ENCODE results near the gene ZNF793. TPM values are rescaled to one million over a fixed set of nuclear protein-coding genes. Genes with fewer than 3 reads are reported as not detected.

The ZNF793 gene
- total RNA-seq, 4 donors from 2014 or later = 1.6 to 15.7 (median 5.0) TPM

DNA sequence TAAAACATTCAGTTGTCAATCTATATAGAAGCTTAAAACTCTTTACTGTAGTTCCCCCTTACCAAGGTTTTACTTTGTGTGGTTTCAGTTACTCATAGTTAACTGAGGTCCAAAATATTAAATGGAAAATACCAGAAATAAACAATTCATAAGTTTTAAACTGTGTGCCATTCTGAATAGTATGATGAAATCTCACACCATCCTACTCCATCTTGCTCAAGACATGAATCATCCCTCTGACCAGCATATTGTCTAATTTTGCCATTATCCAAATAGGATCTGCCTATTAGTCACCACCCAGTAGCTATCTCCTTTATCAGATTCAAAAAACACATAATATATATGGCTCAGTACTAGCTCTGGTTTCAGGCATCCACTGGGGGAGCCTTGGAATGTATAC is 65.5 kb downstream of the ZNF793 start:
- TF ChIP-seq POLR2A (IDR thresholded peaks at IDR 0.05) = no peak
- TF ChIP-seq, protein P1, sequence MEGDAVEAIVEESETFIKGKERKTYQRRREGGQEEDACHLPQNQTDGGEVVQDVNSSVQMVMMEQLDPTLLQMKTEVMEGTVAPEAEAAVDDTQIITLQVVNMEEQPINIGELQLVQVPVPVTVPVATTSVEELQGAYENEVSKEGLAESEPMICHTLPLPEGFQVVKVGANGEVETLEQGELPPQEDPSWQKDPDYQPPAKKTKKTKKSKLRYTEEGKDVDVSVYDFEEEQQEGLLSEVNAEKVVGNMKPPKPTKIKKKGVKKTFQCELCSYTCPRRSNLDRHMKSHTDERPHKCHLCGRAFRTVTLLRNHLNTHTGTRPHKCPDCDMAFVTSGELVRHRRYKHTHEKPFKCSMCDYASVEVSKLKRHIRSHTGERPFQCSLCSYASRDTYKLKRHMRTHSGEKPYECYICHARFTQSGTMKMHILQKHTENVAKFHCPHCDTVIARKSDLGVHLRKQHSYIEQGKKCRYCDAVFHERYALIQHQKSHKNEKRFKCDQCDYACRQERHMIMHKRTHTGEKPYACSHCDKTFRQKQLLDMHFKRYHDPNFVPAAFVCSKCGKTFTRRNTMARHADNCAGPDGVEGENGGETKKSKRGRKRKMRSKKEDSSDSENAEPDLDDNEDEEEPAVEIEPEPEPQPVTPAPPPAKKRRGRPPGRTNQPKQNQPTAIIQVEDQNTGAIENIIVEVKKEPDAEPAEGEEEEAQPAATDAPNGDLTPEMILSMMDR (IDR thresholded peaks at IDR 0.05) = no peak
- DNase-seq = no peak
- Histone ChIP-seq H3K4me1 (no peaks in the 10 kb centered on the region), H3K36me3 (peaks cover 0 to 24% (median 2%) of the 10 kb centered on the region in 3 donors), H3K9me3 (peaks cover 0 to 61% (median 33%) of the 10 kb centered on the region in 4 donors), H3K27ac (no peak overlapping the region), H3K27me3 (no peaks in the 10 kb centered on the region), H3K4me3 (no peak overlapping the region)

DNA sequence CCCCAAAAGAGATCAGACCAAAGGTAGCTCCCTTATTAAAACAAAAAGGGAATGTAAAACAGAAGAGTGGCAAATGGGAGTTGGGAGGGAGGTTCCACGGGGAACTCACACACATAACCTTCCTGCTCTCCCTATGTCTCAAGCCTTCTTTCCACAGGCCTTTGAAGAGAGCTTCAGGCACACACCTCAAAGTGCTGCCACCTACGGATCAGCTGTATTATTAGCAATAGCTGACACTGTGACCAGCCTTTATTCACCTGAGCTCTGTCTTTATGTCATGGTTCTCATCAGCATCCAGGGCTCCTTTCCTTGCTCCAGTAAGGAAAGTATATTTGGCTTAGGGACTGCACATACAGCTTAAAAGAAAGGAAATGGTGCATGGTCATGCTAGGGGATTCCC is 76.6 kb downstream of the ZNF793 start:
- DNase-seq = no peak
- no peaks in the 10 kb centered on the region for H3K27me3 ChIP-seq
- no peak overlapping the region for H3K4me3 ChIP-seq
- no peak overlapping the region for H3K27ac ChIP-seq
- peaks cover 0 to 93% (median 19%) of the 10 kb centered on the region in 4 donors for H3K9me3 ChIP-seq
- TF ChIP-seq, protein P1 (IDR thresholded peaks at IDR 0.05) = no peak
- no peak for TF ChIP-seq POLR2A (IDR thresholded peaks at IDR 0.05)
- no peaks in the 10 kb centered on the region for H3K4me1 ChIP-seq
- H3K36me3 ChIP-seq = peaks cover 0 to 78% (median 4%) of the 10 kb centered on the region in 3 donors

Other genes with a start within 250 kb of the ZNF793 start
- gene ZNF527, start 135.8 kb upstream of the ZNF793 start, total RNA-seq = 10 to 100 TPM in 1 of 4 donors, 1 to 10 TPM in 3; 3.0 to 14.0 (median 5.7) TPM
- gene ZNF569, start 39.5 kb upstream of the ZNF793 start, total RNA-seq = 1 to 10 TPM; 1.1 to 3.5 (median 1.4) TPM
- gene ZNF570, start 37.6 kb upstream of the ZNF793 start, total RNA-seq = 1 to 10 TPM; 3.0 to 6.6 (median 4.9) TPM
- 1 to 10 TPM; 1.9 to 4.6 (median 2.7) TPM for gene ZNF571, start 87.9 kb downstream of the ZNF793 start, total RNA-seq
- gene ZNF540, start 87.9 kb downstream of the ZNF793 start, total RNA-seq = 1 to 10 TPM; 1.7 to 3.6 (median 2.8) TPM
- 10 to 100 TPM in 1 of 4 donors, 1 to 10 TPM in 3; 3.3 to 13.1 (median 5.5) TPM for gene ZFP30, start 148.5 kb downstream of the ZNF793 start, total RNA-seq
- gene ZNF607, start 212.8 kb downstream of the ZNF793 start, total RNA-seq = 10 to 100 TPM in 1 of 4 donors, 1 to 10 TPM in 3; 1.7 to 12.5 (median 2.2) TPM

Data from Peyer's patch (tissue), 4 donors.